Renal cortical epithelial cell (primary cell): ENCODE results near the gene ERN1. TPM values are rescaled to one million over a fixed set of nuclear protein-coding genes. Genes with fewer than 3 reads are reported as not detected.

ENCODE experiments used
- total RNA-seq: library from RNA; depleted of rRNA; stranded (reverse); fragments of >200 nt; gene quantifications from 2 replicates; pipeline ENCODE4 v1.2.3, GENCODE V29; 2014

ERN1 gene
- total RNA-seq, 1 donor from 2014 or later, result 10.6 TPM

Other genes with a start within 250 kb of the ERN1 start
- not detected in 2 replicates for gene GH2, start 248.2 kb downstream of the ERN1 start, total RNA-seq
- gene CSH1, start 233.6 kb downstream of the ERN1 start, total RNA-seq, result not detected in 2 replicates
- gene CSHL1, start 218.9 kb downstream of the ERN1 start, total RNA-seq, result not detected in 2 replicates
- gene GH1, start 211.3 kb downstream of the ERN1 start, total RNA-seq, result not detected in 2 replicates
- gene CD79B, start 197.8 kb downstream of the ERN1 start, total RNA-seq, result not detected in 2 replicates
- not detected in 2 replicates for gene SCN4A, start 157.2 kb downstream of the ERN1 start, total RNA-seq
- 0.17 and 1.6 TPM in 2 replicates for gene PRR29, start 131.8 kb downstream of the ERN1 start, total RNA-seq
- 6.4 and 11.6 TPM in 2 replicates for gene ICAM2, start 109.5 kb downstream of the ERN1 start, total RNA-seq
- 10.1 and 62.6 TPM in 2 replicates for gene TEX2, start 133.1 kb upstream of the ERN1 start, total RNA-seq